GM23338 (cell line): ENCODE measurements around the gene UCN3. TPM values are rescaled to one million over a fixed set of nuclear protein-coding genes. Genes with fewer than 3 reads are reported as not detected.
A peak's percentile ranks its signal among the peaks of the same experiment; 100 is the strongest.

Source experiments
- ATAC-seq: fragments of 200-7000 bp; cut with Tn5 transposase; 3 replicates; pipeline ENCODE4 v1.9.1; 2020
- DNase-seq: peaks from one replicate; pipeline ENCODE4 v3.0.0-alpha.2; 2015; ENCODE audit warnings: low spot score
- H2AFZ ChIP-seq: fragments of 200-600 bp; sonication (generic); 2 replicates; pipeline ENCODE4 v1.8.0; 2016; ENCODE audit warnings: antibody characterized with exemption, mild to moderate bottlenecking, moderate library complexity
- H3F3A ChIP-seq: fragments of 200-600 bp; sonication (generic); replicated peaks from 2 replicates; pipeline ENCODE4 v1.8.0; 2017; ENCODE audit warnings: antibody characterized with exemption, mixed run types, low read depth
- H3K27ac ChIP-seq: fragments of 200-600 bp; sonication (generic); 2 replicates; pipeline ENCODE4 v1.6.1; 2016; ENCODE audit warnings: low read depth
- H3K27me3 ChIP-seq: fragments of 200-600 bp; sonication (generic); 2 replicates; pipeline ENCODE4 v1.8.0; 2016; ENCODE audit warnings: mild to moderate bottlenecking, mixed run types, moderate library complexity; ENCODE audit not compliant: insufficient read depth
- H3K36me3 ChIP-seq: fragments of 200-600 bp; sonication (generic); 2 replicates; pipeline ENCODE4 v1.8.0; 2016; ENCODE audit warnings: mild to moderate bottlenecking; ENCODE audit not compliant: insufficient read depth
- H3K4me1 ChIP-seq: fragments of 200-600 bp; sonication (generic); 2 replicates; pipeline ENCODE4 v1.8.0; 2016; ENCODE audit warnings: mild to moderate bottlenecking, moderate library complexity; ENCODE audit not compliant: insufficient read depth
- H3K4me2 ChIP-seq: fragments of 200-600 bp; sonication (generic); 2 replicates; pipeline ENCODE4 v1.7.1; 2017; ENCODE audit warnings: mixed run types
- H3K4me3 ChIP-seq: fragments of 200-600 bp; sonication (generic); 2 replicates; pipeline ENCODE4 v1.6.1; 2016; ENCODE audit warnings: mixed run types
- H3K79me2 ChIP-seq: fragments of 200-600 bp; sonication (generic); replicated peaks from 2 replicates; pipeline ENCODE4 v1.8.0; 2017; ENCODE audit warnings: mild to moderate bottlenecking; ENCODE audit not compliant: insufficient read depth
- H3K9me2 ChIP-seq: fragments of 200-600 bp; sonication (generic); 2 replicates; pipeline ENCODE4 v1.8.0; 2017; ENCODE audit not compliant: insufficient read depth
- H4K20me1 ChIP-seq: fragments of 200-600 bp; sonication (generic); replicated peaks from 2 replicates; pipeline ENCODE4 v1.8.0; 2017; ENCODE audit warnings: mild to moderate bottlenecking; ENCODE audit not compliant: insufficient read depth
- H3K27ac Mint-ChIP-seq: 2 replicates; pipeline ENCODE4 v1.8.0; 2020; ENCODE audit warnings: inconsistent platforms, mild to moderate bottlenecking, moderate library complexity, mixed read lengths
- H3K27me3 Mint-ChIP-seq: 3 replicates; pipeline ENCODE4 v1.8.0; 2022; ENCODE audit warnings: low read depth, mild to moderate bottlenecking, moderate library complexity, mixed read lengths, inconsistent platforms; ENCODE audit not compliant: insufficient read depth, poor library complexity
- H3K36me3 Mint-ChIP-seq: 3 replicates; pipeline ENCODE4 v1.8.0; 2021; ENCODE audit warnings: low read depth, mild to moderate bottlenecking, inconsistent platforms, moderate library complexity, mixed read lengths
- H3K4me1 Mint-ChIP-seq: 3 replicates; pipeline ENCODE4 v1.8.0; 2020; ENCODE audit warnings: mild to moderate bottlenecking, inconsistent platforms, mixed read lengths
- H3K4me3 Mint-ChIP-seq: 3 replicates; pipeline ENCODE4 v1.8.0; 2021; ENCODE audit warnings: moderate library complexity, mild to moderate bottlenecking, inconsistent platforms, mixed read lengths
- H3K9me3 Mint-ChIP-seq: 3 replicates; pipeline ENCODE4 v1.8.0; 2020; ENCODE audit warnings: moderate library complexity, mild to moderate bottlenecking, inconsistent platforms, mixed read lengths
- long read RNA-seq: library from polyadenylated mRNA; unstranded; transcript quantifications from one replicate; pipeline ENCODE4 v2.0.0, GENCODE V29; 2020; ENCODE audit not compliant: unreplicated experiment
- polyA plus RNA-seq: library from polyadenylated mRNA; unstranded; fragments of >200 nt; fragmentation: Nextera tagmentation; extraction: Ambion mirVana; gene quantifications from 2 replicates; pipeline ENCODE4 v1.2.1, GENCODE V29; 2016
- total RNA-seq: library from RNA; depleted of rRNA; stranded (reverse); fragments of >200 nt; shearing (Covaris generic); gene quantifications from 2 replicates; pipeline ENCODE4 v1.2.3, GENCODE V29; 2014; rRNA removed
- TF ChIP-seq, protein P1 (sequence below), 2 experiments: fragments of 200-600 bp in 1 of 2; sonication (generic) in 1 of 2; conservative IDR thresholded peaks; 2 replicates each; pipeline versions ENCODE4 v1.5.1 to v1.6.1; 2016 to 2017; ENCODE audit warnings: antibody characterized with exemption in 2 of 2, low read depth in 2 of 2, mild to moderate bottlenecking in 2 of 2, moderate library complexity in 1 of 2
- TF ChIP-seq, protein P2 (sequence below): fragments of 250-450 bp; sonication (Bioruptor Pico); IDR thresholded peaks from 2 replicates; pipeline ENCODE4 v1.5.0; 2020; ENCODE audit warnings: mild to moderate bottlenecking, moderate library complexity

Gene UCN3, protein sequence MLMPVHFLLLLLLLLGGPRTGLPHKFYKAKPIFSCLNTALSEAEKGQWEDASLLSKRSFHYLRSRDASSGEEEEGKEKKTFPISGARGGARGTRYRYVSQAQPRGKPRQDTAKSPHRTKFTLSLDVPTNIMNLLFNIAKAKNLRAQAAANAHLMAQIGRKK
- not detected in 2 replicates for total RNA-seq
- not detected in 2 replicates for polyA plus RNA-seq
- long read RNA-seq: 0 reads

DNA sequence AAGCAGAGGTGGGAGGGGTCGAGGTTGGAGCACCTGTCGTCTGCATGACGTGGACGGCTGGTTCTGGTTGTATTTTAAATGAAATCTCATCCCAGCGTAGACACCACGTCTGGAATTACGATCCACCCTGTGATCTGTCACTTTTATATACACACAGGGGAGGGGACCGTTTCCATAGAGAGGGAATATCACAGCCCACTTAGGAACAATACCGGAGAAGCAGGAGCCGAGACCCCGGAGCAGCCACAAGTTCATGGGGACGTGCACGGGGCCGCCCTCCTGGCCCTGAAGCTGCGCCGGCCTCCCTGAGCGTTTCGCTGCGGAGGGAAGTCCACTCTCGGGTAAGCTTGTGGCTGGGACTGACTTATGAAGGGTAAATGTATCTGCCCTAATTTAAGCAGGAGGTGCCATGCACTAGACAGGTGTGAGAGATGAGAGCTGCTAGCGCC, at the start of gene UCN3:
Gene UCN3, plus strand, starts transcription at position 77 of the 449 bp plus-strand sequence. CDS start 8,755 bp downstream, outside the sequence.
- no peaks in the 10 kb centered on the region for H3K27me3 ChIP-seq
- H3K4me1 ChIP-seq: no peaks in the 10 kb centered on the region
- H3K4me3 Mint-ChIP-seq: no peak within 1 kb of the TSS
- no peak within 1 kb of the TSS for H3K4me2 ChIP-seq
- H3K36me3 ChIP-seq: no peaks in the 10 kb centered on the region
- H3K79me2 ChIP-seq: no peaks in the 10 kb centered on the region
- H3K9me3 Mint-ChIP-seq: peaks cover 12% of the 10 kb centered on the region
- DNase-seq: peak; percentile 21
- no peak within 1 kb of the TSS for H3K4me3 ChIP-seq
- no peak within 1 kb of the TSS for H3K27ac ChIP-seq
- peaks cover 9% of the 10 kb centered on the region for H3K27me3 Mint-ChIP-seq
- peak within 1 kb of the TSS; percentile 76 for H2AFZ ChIP-seq
- H3F3A ChIP-seq: 0 out of 2 replicates have a peak, but pooled peaks cover 3% of the 10 kb centered on the region
- no peaks in the 10 kb centered on the region for H4K20me1 ChIP-seq
- TF ChIP-seq, protein P1, sequence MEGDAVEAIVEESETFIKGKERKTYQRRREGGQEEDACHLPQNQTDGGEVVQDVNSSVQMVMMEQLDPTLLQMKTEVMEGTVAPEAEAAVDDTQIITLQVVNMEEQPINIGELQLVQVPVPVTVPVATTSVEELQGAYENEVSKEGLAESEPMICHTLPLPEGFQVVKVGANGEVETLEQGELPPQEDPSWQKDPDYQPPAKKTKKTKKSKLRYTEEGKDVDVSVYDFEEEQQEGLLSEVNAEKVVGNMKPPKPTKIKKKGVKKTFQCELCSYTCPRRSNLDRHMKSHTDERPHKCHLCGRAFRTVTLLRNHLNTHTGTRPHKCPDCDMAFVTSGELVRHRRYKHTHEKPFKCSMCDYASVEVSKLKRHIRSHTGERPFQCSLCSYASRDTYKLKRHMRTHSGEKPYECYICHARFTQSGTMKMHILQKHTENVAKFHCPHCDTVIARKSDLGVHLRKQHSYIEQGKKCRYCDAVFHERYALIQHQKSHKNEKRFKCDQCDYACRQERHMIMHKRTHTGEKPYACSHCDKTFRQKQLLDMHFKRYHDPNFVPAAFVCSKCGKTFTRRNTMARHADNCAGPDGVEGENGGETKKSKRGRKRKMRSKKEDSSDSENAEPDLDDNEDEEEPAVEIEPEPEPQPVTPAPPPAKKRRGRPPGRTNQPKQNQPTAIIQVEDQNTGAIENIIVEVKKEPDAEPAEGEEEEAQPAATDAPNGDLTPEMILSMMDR (conservative IDR thresholded peaks at IDR 0.05; ENCODE audit: low read depth in 2 of 2): peak in 1 of 2 experiments; percentile 45; a peak in 2 of 4 replicates
- TF ChIP-seq, protein P2, sequence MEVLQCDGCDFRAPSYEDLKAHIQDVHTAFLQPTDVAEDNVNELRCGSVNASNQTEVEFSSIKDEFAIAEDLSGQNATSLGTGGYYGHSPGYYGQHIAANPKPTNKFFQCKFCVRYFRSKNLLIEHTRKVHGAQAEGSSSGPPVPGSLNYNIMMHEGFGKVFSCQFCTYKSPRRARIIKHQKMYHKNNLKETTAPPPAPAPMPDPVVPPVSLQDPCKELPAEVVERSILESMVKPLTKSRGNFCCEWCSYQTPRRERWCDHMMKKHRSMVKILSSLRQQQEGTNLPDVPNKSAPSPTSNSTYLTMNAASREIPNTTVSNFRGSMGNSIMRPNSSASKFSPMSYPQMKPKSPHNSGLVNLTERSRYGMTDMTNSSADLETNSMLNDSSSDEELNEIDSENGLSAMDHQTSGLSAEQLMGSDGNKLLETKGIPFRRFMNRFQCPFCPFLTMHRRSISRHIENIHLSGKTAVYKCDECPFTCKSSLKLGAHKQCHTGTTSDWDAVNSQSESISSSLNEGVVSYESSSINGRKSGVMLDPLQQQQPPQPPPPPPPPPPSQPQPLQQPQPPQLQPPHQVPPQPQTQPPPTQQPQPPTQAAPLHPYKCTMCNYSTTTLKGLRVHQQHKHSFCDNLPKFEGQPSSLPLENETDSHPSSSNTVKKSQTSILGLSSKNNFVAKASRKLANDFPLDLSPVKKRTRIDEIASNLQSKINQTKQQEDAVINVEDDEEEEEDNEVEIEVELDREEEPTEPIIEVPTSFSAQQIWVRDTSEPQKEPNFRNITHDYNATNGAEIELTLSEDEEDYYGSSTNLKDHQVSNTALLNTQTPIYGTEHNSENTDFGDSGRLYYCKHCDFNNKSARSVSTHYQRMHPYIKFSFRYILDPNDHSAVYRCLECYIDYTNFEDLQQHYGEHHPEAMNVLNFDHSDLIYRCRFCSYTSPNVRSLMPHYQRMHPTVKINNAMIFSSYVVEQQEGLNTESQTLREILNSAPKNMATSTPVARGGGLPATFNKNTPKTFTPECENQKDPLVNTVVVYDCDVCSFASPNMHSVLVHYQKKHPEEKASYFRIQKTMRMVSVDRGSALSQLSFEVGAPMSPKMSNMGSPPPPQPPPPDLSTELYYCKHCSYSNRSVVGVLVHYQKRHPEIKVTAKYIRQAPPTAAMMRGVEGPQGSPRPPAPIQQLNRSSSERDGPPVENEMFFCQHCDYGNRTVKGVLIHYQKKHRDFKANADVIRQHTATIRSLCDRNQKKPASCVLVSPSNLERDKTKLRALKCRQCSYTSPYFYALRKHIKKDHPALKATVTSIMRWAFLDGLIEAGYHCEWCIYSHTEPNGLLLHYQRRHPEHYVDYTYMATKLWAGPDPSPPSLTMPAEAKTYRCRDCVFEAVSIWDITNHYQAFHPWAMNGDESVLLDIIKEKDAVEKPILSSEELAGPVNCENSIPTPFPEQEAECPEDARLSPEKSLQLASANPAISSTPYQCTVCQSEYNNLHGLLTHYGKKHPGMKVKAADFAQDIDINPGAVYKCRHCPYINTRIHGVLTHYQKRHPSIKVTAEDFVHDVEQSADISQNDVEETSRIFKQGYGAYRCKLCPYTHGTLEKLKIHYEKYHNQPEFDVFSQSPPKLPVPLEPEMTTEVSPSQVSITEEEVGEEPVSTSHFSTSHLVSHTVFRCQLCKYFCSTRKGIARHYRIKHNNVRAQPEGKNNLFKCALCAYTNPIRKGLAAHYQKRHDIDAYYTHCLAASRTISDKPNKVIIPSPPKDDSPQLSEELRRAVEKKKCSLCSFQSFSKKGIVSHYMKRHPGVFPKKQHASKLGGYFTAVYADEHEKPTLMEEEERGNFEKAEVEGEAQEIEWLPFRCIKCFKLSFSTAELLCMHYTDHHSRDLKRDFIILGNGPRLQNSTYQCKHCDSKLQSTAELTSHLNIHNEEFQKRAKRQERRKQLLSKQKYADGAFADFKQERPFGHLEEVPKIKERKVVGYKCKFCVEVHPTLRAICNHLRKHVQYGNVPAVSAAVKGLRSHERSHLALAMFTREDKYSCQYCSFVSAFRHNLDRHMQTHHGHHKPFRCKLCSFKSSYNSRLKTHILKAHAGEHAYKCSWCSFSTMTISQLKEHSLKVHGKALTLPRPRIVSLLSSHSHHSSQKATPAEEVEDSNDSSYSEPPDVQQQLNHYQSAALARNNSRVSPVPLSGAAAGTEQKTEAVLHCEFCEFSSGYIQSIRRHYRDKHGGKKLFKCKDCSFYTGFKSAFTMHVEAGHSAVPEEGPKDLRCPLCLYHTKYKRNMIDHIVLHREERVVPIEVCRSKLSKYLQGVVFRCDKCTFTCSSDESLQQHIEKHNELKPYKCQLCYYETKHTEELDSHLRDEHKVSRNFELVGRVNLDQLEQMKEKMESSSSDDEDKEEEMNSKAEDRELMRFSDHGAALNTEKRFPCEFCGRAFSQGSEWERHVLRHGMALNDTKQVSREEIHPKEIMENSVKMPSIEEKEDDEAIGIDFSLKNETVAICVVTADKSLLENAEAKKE (CRISPR knock-in tag): no peak
- H3K27ac Mint-ChIP-seq: no peak within 1 kb of the TSS
- peaks cover 6% of the 10 kb centered on the region; the same call in 1 of the 2 replicates for H3K9me2 ChIP-seq
- peak; percentile 43; the same call in 1 of the 3 replicates for ATAC-seq
- H3K4me1 Mint-ChIP-seq: no peaks in the 10 kb centered on the region
- peaks cover 7% of the 10 kb centered on the region; the same call in 1 of the 3 replicates for H3K36me3 Mint-ChIP-seq
